ENCODE data around the gene ACVR2B. TPM values are rescaled to one million over a fixed set of nuclear protein-coding genes. Genes with fewer than 3 reads are reported as not detected.

ACVR2B gene
- total RNA-seq, 1 donor from 2014 or later = 8.0 TPM

DNA sequence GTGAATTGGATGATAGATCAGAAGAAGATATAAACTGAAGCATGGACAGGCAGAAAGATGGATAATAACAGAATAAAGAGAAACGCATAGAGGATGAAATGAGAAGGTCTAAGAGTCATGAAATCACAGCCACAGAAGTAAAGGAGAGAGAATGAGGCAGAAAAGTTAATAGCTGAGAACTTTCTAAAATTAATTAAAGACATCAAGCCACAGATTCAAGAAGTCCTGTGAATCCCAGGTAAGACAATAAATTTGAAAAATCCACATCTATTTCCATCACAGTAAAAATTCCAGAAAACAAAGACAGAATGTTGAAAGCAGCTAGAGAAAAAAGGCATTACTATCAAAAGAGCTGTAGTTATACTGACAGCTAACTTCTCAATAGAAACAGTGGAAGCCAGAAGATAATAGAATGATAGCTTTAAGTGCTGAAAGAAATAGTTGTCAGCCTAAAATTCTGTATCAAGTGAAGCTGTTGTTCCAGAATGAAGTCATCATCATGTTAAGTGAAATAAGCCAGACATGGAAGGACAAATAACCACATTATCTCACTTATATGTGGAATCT is 12.0 kb downstream of the ACVR2B start:
- H3K4me3 ChIP-seq (ENCODE audit: low read depth, low read length) = no peak overlapping the region
- DNase-seq (ENCODE audit: low read depth) = no peak
- TF ChIP-seq, protein P1, sequence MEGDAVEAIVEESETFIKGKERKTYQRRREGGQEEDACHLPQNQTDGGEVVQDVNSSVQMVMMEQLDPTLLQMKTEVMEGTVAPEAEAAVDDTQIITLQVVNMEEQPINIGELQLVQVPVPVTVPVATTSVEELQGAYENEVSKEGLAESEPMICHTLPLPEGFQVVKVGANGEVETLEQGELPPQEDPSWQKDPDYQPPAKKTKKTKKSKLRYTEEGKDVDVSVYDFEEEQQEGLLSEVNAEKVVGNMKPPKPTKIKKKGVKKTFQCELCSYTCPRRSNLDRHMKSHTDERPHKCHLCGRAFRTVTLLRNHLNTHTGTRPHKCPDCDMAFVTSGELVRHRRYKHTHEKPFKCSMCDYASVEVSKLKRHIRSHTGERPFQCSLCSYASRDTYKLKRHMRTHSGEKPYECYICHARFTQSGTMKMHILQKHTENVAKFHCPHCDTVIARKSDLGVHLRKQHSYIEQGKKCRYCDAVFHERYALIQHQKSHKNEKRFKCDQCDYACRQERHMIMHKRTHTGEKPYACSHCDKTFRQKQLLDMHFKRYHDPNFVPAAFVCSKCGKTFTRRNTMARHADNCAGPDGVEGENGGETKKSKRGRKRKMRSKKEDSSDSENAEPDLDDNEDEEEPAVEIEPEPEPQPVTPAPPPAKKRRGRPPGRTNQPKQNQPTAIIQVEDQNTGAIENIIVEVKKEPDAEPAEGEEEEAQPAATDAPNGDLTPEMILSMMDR (conservative IDR thresholded peaks at IDR 0.05; ENCODE audit: low read depth, low read length) = no peak

GRCh38 chr3:38468765-38469164 is 15.1 kb downstream of the ACVR2B start:
- DNase-seq (ENCODE audit: low read depth) = no peak
- TF ChIP-seq, protein P1 (conservative IDR thresholded peaks at IDR 0.05; ENCODE audit: low read depth, low read length) = no peak
- H3K4me3 ChIP-seq (ENCODE audit: low read depth, low read length) = no peak overlapping the region

GRCh38 chr3:38469852-38470251 is 16.2 kb downstream of the ACVR2B start:
- DNase-seq (ENCODE audit: low read depth) = no peak
- TF ChIP-seq, protein P1 (conservative IDR thresholded peaks at IDR 0.05; ENCODE audit: low read depth, low read length) = no peak
- H3K4me3 ChIP-seq (ENCODE audit: low read depth, low read length) = no peak overlapping the region

DNA sequence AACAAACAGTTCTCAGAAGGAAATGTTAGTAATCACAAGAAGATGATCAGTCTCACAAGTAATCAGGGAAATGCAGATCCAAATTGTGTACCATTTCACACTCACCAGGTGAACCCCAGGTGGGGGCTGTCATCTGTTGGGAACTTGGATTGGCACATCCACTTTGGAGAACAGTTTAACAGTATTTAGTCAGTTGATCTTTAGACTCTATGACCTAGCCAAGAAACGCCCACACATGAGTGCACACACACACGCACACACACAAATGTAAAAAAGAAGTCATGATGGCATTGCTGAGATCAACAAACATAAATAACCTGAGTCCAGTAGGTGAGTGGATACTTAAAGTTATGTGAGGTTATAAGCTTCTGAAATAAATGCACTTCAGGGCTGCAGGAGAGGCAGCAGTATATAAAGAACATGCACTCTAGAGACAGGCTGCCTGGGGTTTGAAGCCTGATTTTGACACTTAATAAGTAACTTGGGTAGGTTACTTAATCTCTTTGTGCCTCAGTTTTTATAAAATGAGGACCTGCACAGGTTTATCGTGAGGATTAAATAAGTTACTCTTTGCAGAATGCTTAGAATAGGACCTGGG is 17.7 kb downstream of the ACVR2B start:
- no peak overlapping the region for H3K4me3 ChIP-seq (ENCODE audit: low read depth, low read length)
- TF ChIP-seq, protein P1 (conservative IDR thresholded peaks at IDR 0.05; ENCODE audit: low read depth, low read length) = no peak
- DNase-seq (ENCODE audit: low read depth) = peak; percentile 69

DNA sequence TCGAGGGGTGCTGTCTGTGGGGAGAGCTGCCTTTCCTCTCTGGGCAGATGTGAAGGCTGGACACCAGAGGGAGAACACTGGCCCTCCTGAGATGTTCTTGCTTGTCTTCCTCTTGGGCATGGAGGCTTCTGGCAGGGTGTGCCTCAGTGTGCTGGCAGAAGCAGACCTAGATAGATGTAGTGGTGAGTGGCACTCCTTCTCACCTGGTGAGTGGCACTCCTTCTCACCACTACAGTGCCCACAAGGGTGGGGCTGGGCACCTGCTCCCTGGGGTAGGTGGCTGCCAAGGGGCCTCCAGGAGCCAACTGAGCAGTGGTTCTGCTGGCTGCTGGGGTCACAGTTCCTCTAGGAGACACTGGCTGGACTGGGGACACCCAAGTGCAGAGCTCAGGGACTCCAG is 18.7 kb downstream of the ACVR2B start:
- no peak for DNase-seq (ENCODE audit: low read depth)
- TF ChIP-seq, protein P1 (conservative IDR thresholded peaks at IDR 0.05; ENCODE audit: low read depth, low read length) = no peak
- H3K4me3 ChIP-seq (ENCODE audit: low read depth, low read length) = no peak overlapping the region

- DNase-seq (ENCODE audit: low read depth) = no peak
- TF ChIP-seq, protein P1 (conservative IDR thresholded peaks at IDR 0.05; ENCODE audit: low read depth, low read length) = no peak
- no peak overlapping the region for H3K4me3 ChIP-seq (ENCODE audit: low read depth, low read length)
Measured at GRCh38 chr3:38473229-38473628, 19.5 kb downstream of the ACVR2B start.

Data from epithelial cell of proximal tubule (primary cell).